ENCODE results near the gene BSND. TPM values are rescaled to one million over a fixed set of nuclear protein-coding genes. Genes with fewer than 3 reads are reported as not detected.

BSND gene
- total RNA-seq, 4 donors from 2014 or later: not detected

DNA sequence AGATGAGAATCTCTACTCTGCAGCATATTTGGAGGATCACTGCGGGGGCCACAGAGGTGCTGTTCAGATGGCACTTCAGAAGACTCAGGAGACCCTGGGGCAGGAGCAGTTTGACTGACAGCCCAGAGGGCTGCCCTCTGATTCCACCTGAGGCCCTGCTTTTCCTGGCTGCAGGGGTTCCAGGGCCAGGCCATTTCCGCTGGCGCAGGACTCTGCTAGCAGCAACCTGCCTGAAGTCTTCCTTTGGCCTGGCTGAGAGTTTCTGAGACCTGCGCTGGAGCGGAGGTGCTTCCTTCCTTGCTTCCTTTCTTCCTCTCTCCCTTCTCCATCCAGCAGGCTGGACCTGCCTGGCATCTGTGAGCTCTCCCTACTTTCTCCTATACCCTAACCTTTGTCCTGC, 52.4 kb downstream of the BSND start:
- TF ChIP-seq, protein P1, sequence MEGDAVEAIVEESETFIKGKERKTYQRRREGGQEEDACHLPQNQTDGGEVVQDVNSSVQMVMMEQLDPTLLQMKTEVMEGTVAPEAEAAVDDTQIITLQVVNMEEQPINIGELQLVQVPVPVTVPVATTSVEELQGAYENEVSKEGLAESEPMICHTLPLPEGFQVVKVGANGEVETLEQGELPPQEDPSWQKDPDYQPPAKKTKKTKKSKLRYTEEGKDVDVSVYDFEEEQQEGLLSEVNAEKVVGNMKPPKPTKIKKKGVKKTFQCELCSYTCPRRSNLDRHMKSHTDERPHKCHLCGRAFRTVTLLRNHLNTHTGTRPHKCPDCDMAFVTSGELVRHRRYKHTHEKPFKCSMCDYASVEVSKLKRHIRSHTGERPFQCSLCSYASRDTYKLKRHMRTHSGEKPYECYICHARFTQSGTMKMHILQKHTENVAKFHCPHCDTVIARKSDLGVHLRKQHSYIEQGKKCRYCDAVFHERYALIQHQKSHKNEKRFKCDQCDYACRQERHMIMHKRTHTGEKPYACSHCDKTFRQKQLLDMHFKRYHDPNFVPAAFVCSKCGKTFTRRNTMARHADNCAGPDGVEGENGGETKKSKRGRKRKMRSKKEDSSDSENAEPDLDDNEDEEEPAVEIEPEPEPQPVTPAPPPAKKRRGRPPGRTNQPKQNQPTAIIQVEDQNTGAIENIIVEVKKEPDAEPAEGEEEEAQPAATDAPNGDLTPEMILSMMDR (IDR thresholded peaks at IDR 0.05): no peak
- DNase-seq (ENCODE audit: low spot score) (no peak), ATAC-seq (ENCODE audit: low FRiP score) (no peak)

DNA sequence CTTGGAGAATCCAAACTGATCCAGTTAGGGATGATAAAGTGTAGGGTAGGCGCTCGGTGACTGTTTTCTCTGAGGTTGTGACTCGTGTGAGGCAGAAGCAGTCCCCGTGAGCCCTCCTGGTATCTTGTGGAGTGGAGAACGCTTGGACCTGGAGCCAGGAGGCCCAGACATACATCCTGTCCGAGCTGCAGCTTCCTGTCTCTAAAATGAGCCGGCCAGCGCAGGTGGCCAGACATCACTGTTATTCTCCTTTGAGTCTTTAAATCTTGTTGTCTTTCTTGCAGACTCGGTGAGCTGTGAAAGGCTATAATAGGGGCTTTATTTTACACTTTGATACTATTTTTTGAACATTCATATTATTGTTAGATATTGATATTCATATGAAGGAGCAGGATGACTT, 52.9 kb downstream of the BSND start:
- TF ChIP-seq, protein P1 (IDR thresholded peaks at IDR 0.05): no peak
- DNase-seq (ENCODE audit: low spot score) (no peak), ATAC-seq (ENCODE audit: low FRiP score) (no peak)

DNA sequence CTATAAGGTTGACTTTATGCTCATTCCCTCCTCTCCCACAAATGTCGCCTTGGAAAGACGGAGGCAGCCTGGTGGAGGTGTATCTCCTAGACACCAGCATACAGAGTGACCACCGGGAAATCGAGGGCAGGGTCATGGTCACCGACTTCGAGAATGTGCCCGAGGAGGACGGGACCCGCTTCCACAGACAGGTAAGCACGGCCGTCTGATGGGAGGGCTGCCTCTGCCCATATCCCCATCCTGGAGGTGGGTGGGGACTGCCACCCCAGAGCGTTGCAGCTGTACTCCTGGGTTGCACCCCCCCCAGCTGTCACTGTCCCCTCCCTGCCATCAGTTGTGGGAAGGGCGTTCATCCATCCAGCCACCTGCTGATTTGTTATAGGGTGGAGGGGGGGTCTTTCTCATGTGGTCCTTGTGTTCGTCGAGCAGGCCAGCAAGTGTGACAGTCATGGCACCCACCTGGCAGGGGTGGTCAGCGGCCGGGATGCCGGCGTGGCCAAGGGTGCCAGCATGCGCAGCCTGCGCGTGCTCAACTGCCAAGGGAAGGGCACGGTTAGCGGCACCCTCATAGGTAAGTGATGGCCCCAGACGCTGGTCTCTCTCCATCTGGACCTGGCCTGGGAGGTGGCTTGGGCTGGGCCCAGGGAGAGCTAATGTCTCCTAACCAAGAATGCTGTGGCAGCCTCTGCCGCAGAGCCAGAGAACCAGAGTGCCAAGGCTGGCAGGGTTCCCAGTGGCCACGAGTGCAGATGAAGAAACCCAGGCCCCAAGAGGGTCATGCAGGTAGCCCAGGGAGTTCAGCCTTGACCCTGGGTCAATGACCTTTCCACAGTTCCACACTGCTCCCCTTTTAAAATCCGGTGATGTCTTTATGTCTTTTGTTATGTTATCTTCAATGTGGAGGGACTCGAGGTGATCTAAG, 53.7 kb downstream of the BSND start:
- DNase-seq (ENCODE audit: low spot score): no peak
- no peak for ATAC-seq (ENCODE audit: low FRiP score)
- TF ChIP-seq, protein P1 (IDR thresholded peaks at IDR 0.05): no peak

DNA sequence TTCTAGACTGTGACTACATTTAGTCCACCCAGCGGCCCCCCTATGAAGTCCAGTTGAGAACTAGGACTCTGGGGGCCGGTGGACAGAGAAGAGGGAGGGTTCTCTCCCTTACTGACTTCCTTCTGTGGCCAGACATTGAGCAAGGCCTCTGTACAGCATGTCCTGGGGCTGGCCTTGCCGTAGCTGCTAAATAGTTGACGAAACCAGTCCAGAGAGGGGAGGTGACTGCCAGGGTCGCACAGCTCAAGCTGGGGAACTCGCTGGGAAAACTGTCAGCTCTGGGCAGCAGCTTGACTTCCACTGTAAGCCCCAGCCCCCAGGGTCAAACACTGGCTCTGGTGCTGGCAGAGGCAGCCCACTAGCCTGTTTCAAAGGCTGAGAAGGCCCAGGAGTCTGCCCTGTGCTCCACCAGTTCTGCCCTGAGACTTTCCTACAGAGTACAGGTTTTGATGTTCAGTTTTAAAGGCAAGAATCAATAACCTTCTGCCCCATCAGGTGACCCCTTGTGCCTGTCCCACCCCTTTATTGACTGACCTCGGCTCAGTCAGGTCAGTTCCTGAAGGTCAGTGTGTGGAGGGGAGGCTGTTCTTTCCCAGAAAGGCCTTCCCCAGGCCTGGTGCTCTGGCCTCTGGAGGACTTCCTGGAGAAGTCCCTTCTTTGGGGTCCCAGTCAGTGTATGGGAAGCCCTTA, 54.7 kb downstream of the BSND start:
- DNase-seq (ENCODE audit: low spot score) (no peak), ATAC-seq (ENCODE audit: low FRiP score) (no peak)
- TF ChIP-seq, protein P1 (IDR thresholded peaks at IDR 0.05): no peak

DNA sequence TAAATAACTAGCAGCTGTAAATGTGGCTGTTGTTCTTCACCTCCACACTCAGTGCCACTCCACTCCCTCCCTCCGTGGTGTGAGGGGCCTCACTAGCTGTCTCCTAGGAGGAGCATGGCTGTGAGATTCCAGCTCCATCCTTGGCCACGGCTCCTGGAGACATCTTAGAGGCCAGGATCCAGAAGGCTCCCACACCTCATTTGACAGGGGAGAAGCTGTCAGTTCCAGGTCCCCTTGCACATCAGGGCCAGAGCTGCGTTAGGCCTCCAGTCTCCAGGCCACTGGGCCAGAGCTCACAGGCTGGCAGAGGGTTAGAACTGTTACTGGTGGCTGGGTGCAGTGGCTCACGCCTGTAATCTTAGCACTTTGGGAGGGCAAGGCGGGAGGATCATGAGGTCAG, 55.7 kb downstream of the BSND start:
- ATAC-seq (ENCODE audit: low FRiP score) (no peak), DNase-seq (ENCODE audit: low spot score) (no peak)
- TF ChIP-seq, protein P1 (IDR thresholded peaks at IDR 0.05): no peak

DNA sequence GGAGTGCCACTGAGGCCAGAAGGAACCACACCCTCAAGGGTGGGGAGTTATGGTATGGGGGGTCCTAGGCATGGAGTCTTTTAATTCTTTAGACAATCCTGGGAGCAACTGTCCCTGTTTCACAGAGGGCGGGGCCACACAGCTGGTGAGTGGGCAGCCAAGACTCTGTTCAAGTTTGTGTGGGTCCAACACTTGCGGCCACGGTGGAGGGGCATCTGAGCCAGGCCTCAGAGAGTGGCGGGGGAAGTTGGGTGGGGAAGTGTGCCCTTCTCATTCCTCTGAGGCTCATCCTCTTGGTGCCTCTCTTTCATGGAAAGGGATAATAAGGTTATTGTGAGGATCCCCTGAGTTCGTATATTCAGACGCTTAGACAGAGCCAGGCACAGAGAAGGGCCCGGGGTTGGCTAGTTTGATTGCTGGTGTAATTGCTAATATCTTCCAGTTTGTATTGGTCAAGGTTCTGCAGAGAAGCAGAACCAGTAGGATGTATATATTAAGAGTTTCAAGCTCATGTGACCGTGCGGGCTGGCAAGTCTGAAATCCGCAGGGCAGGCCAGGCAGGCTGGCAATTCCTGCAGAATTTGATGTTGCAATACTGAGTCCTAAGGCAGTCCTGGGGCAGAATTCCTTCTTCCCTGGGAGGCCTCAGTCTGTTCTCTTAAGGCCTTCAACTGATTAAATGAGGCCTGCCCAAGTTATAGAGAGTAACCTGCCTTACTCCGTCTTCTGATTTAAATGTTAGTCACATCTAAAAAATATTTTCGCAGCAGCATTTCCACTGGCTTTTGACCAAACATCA, 56.5 kb downstream of the BSND start:
- DNase-seq (ENCODE audit: low spot score): no peak
- TF ChIP-seq, protein P1 (IDR thresholded peaks at IDR 0.05): no peak
- no peak for ATAC-seq (ENCODE audit: low FRiP score)
